NOMO-1 treated with dmso at 0.1 percent for 144 hours (cell line): ENCODE data around the gene CDR2L.

ENCODE experiments used
- DNase-seq: peaks from one replicate; lab custom pipeline; 2025; ENCODE audit not compliant: unreplicated experiment; lab: John Stamatoyannopoulos, UW

Gene CDR2L

GRCh38 chr17:74987418-74987908, at the start of gene CDR2L:
Gene CDR2L, plus strand, starts transcription at chr17:74987632. Its CDS starts 412 bp downstream, at chr17:74988044.
- peak; percentile 90 for DNase-seq

GRCh38 chr17:74938194-74938950, 49.1 kb upstream of the CDR2L start:
- no peak for DNase-seq

GRCh38 chr17:74939534-74939933, 47.9 kb upstream of the CDR2L start:
- no peak for DNase-seq

GRCh38 chr17:74941128-74941725, 46.2 kb upstream of the CDR2L start:
- DNase-seq: no peak

- no peak for DNase-seq
Measured at GRCh38 chr17:74943808-74944522, 43.5 kb upstream of the CDR2L start.

GRCh38 chr17:74945543-74945942, 41.9 kb upstream of the CDR2L start:
- no peak for DNase-seq

GRCh38 chr17:74946641-74947040, 40.8 kb upstream of the CDR2L start:
- no peak for DNase-seq

GRCh38 chr17:74947041-74947754, 40.2 kb upstream of the CDR2L start:
- no peak for DNase-seq

GRCh38 chr17:74949455-74950115, 37.8 kb upstream of the CDR2L start:
- no peak for DNase-seq

- DNase-seq: no peak
Measured at GRCh38 chr17:74950207-74950606, 37.2 kb upstream of the CDR2L start.

GRCh38 chr17:74951065-74951464, 36.4 kb upstream of the CDR2L start:
- DNase-seq: no peak

- no peak for DNase-seq
Measured at GRCh38 chr17:74951680-74952421, 35.6 kb upstream of the CDR2L start.

GRCh38 chr17:74952431-74953133, 34.9 kb upstream of the CDR2L start:
- no peak for DNase-seq

- no peak for DNase-seq
Measured at GRCh38 chr17:74953134-74953687, 34.2 kb upstream of the CDR2L start.

- no peak for DNase-seq
Measured at GRCh38 chr17:74954115-74954514, 33.3 kb upstream of the CDR2L start.

- no peak for DNase-seq
Measured at GRCh38 chr17:74954665-74955421, 32.6 kb upstream of the CDR2L start.

- DNase-seq: no peak
Measured at GRCh38 chr17:74956093-74956492, 31.3 kb upstream of the CDR2L start.
